ENCODE results near the gene SNX19.
"Not testable (repeated sequence)": the region's sequence is repeated elsewhere in the genome, so short reads cannot be mapped to it uniquely, and the experiment has no call there.

SNX19 gene

DNA sequence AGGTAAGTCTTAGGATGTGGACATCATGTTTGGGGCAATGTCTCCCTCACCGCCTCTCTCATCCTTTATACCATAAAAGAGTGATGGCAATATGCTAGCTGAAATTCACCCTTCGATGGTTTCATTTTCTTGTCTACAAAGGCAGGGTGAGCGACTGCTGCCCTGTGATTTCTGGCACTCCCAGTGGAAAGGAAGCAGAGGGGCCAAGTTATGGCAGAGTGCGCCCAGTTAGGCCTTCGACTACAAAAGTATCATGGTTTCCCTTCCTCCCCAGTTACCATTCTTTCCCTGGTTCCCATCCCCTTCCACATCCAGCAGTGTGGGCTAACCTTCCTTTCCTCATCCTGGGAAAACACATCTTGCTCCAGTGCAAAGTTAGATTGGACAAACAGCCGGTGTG lies 43.8 kb downstream of the SNX19 start:
- DNase-seq, result no peak

DNA sequence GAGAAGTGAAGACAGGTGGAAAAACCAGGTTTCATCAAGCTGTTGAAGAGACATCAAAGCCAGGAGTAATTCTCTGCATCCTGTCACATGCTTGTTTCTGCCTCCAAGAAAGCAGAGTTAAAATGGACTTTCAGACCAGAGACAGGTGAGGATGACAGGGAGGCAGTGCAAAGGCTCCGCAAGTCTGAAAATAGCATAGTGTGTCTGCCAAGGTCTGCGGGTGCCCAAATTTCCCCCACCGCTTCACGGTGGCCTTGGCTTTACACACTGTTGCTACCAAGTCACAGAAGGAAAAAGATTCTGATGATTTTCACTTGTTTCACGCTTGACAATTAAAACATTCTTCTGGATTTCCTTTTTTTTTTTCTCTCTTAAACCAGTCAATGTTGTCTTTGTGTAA lies 44.2 kb downstream of the SNX19 start:
- DNase-seq, result no peak

DNA sequence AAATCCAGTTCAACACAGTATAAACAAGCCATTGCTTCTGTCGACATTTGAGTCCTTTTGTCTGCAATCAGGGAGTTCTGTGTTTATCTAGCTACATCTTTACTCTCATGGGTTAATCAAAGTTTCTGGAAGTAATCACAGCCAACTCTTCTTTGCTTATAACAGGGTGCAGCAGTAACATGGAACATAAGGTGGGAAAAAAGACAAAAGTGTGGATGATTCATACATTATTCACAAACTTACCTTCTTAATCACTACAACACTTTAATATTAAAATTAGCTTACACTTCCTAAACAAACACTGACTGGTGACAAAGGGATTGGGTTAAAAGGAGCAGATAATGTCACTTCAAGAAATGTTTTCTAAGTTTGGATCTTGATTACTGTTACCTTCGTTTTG lies 44.7 kb downstream of the SNX19 start:
- DNase-seq, result no peak

DNA sequence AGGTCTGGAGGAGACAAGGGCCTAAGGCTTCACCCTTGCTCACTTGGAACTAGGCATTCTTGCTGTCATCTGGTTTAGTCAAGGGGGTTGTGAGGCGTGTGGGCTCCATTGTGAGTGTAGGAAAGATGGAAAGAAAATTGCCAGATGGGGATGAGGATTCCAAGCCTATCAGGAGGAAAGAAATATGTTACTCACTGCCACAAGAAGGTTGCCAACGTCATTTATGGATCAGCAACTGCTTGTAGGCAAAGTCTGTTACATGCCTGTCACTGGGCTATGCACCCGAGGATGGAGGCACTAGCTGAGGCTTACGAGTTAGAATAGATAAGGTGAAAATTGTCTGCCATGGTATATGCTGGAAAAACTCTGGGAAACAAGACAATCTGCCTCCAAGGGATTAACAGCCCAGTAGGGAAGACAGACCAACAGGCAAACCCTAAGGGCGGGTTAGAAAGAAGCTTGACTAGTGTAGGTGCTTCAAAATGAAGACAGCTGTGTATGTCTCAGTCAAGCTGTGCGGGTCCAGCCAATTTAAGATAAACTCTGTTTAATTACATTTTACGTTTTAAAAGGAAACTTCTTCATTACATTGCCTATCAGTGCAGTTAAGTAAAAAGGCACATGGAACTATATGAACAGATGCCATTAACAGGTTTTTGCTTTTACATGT lies 47.4 kb downstream of the SNX19 start:
- DNase-seq, result no peak

DNA sequence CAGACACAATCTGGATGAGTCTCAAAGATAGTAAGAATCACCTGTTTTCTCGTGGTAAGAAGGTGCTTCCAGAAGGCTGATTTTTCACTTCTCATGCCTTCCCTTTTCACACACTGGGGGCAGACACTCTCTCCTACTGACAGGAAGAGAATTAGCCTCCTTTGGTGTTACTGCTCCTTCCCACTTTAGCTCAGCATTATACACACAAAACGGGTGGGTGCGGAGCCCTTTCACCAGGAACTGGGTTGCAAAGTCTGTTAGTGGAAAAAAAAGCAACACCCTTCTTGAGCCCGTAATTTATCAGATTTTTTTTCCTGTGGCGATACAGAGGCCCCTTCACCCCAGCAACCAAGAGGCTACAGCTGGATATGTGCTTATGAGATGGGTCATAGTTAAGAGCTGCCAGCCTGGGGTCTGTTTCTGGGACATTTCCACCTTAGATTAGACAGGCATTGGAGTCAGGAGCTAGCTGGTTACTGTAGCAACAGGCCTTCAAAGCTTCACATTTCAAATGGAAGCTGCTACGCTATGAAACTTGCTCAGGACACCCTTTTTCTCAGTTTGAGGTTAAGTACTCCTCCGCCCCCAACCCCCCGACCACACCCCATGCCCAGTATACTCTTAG lies 48.1 kb downstream of the SNX19 start:
- DNase-seq, result no peak

DNA sequence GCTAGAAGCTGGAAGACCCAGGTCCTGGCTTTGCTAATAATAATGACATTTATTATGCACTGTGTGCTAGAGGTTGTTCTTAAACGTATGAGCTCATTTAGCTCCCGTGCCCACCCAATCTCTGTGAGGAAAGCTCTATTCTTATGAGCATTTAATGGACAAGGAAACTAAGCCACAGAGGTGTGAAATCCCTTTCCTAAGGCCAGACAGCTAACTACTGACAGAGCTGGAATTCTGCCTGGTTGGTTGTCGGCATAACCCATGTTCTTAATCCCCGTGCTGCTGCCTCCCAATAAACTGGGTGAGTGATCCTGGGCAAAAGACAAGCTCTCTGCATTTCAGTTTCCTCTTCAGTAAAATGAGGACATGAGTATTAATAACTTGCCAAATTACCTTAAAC lies 49.4 kb downstream of the SNX19 start:
- DNase-seq, result no peak

DNA sequence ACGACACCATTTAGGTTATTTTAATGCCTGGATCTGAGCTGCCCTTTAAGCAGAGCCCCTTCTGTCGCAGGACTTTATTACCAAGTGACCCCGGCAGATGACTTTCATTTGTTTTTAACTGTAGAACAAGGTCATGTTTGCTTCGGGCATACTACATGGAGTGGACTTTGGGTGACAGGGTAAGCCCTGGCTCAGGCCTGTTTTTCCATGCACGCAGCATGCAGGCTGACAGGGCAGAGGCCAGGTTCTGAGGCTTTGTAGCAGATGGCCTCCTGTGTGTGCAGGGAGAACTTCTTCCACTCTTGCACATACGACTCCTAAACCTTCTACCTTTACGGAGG lies 50.5 kb downstream of the SNX19 start:
- no peak for DNase-seq

DNA sequence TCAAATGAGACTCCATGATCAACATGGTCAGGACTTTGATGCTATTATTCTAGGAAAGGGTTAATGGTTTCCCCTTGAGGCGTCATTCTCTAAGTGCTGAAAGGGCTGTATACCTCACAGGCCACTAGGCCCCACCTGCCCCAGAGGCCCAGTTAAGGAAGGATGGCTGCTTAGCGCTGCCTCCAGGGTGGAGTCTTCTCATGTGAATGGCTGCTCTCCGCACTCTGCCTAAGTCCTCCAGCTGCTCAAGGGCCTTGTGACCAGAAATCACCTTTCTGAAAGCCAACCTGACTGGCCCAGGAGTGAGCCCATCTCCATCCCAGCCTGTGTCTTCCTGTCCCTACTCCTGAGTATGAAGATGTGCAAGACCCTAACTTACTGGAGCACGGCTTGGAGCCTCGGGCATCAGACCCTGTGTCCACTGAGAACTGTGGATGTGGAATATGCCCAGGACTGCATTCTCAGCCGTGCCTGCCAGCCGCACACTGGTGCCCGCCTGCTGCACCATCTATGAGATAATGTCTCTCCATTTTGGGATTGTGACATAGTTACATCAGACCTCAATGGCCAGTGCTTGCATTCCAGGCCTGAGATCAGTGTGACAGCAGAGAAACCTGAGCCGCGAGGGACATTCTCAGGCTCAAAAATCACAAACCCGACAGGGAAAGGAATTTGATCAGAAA lies 51.0 kb downstream of the SNX19 start:
- DNase-seq, result no peak

DNA sequence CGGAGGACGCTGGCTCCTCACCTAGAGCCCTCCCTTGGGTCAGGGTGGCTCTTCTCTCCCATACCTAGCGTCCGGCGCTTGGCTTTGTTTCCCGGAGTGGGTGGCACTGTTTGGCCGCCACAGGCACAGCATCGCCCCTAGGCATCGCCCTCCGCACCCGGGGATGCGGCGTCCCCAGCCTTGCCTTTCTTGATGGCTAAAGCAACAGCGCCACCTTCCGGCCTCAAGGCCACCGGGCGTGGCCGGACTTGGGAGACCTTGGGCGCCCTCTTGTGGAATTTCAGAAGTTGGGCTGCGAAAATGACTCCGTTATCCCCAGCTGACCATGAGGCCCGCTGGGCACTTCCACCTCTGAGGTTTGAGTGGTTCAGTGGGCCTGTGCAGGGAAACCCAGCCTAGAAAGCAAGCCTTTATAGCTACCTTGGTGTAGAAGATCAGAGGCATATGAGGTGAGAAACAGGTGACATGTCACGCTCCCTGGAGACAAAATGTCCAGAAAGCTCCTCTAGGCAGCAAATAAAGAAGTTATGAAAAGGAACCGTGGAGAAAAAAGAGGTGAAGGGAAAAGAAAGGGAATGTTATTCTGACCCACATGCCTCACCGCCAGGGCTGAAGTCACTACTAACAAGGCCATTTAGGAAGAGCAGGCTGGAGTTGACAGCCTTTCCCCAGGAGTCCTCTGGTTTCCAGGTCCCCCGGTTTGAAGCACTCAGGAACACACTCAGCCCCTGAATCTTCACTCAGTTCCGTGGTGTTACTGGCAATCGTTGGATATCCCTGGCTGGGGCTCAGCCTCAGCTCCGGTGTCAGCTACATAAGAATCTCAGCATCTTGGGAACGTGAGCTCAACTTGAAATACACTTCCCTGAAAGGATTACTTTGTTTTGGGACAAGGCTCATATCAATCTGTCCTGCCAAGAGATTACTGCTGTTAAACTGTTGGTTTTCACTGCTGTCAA lies 54.1 kb downstream of the SNX19 start:
- DNase-seq, result peak; percentile 75 to 95

DNA sequence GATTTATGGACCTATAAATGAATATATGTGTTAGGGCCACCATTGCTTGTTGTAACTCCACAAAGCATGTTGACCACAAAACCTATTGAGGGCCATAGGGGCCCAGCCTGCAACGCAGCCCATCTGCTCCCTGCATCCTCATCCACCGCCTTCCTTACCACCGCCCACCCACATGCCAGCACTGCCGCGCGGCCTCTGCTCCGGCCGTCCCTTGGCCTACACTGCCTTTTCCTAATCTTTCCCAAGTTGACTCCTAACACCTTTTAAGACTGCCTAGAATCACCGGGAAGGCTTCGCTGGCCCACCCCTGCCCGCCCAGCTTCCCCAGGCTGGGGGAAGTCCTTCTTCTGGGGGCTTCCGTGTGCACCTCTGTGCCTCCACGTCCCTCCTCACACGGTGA lies 55.0 kb downstream of the SNX19 start:
- DNase-seq, result no peak

DNA sequence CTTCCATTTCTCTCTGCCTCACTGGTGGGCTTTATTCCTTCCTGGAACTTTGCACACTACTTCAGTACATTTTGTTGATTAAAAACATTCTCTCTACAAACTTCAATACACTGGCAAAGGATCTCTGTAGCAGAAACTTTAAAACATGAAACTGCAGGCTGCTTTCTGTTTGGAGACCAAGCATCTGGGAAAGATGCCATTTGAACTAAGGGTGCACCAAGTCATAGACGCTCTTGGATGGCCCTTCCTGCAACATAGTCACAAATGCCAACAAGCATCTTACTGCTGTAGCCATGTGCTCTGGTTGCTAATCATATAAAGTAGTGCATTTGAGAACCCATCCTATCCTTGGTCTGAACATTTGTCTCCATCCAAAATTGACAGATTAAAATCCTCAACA lies 56.4 kb downstream of the SNX19 start:
- no peak for DNase-seq

DNA sequence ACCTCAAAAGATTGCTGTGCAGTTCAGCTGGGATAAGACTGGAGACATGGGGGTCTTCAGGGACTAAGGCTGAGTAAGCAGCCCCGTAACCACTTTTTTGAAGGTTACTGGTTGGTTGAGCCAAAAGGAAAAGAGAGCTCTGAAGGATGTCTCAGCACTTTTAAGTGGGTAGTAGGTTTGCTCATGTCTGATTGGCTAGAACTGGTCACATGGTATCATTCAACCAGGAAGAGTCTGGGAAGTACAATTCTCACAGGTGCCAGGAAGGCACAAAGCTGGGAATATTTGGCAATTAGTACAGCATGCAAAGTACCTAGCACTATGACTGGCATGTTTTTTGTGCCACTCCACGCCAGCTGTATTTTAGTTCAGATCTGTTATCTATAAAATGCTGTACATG lies 58.1 kb downstream of the SNX19 start:
- peak in 1 of 2 experiments; percentile 18 for DNase-seq

DNA sequence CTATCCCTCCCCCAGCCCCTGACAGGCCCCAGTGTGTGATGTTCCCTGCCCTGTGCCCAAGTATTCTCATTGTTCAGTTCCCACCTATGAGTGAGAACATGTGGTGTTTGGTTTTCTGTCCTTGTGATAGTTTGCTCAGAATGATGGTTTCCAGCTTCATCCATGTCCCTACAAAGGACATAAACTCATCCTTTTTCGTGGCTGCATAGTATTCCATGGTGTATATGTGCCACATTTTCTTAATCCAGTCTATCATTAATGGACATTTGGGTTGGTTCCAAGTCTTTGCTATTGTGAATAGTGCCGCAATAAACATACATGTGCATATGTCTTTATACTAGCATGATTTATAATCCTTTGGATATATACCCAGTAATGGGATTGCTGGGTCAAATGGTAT lies 60.6 kb downstream of the SNX19 start:
- not testable (repeated sequence) for DNase-seq

DNA sequence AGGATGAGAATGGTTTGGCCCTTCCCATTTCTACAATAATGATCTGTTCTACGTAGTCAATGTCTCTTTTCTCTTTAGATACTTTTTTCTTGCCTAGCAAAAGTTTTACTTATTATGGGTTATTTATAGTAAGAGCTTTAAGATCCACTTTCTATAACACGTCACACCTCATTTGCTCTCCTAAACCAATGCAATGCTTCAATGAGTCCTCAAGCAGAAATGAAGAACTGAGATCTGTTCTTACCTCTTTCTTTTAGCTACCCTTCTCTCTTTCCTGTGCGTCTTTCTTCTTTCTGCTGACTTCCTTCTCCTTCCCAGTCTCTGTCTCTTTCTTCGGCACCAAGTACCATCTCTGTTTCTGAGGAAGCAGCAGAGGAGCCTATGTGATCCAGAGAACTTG lies 61.8 kb downstream of the SNX19 start:
- no peak for DNase-seq

DNA sequence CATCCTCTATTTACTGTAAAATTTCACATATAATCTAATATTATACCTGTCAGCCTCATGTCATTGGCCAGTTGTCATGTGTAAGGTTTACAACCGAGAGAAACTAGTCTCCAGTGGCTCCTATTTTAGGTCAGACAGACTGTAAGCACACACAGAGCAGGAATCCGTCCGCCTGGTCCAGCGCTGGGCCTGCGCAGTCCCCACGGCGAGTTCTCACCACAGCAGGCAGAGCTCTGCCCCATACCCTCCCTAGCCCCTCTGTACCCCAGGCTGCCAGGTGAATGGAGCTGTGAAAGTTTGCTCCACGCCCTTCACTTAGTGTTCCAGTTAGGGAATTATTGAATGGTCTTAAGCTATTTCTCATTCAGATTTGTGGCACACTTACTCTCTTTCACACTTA lies 63.7 kb downstream of the SNX19 start:
- no peak for DNase-seq

DNA sequence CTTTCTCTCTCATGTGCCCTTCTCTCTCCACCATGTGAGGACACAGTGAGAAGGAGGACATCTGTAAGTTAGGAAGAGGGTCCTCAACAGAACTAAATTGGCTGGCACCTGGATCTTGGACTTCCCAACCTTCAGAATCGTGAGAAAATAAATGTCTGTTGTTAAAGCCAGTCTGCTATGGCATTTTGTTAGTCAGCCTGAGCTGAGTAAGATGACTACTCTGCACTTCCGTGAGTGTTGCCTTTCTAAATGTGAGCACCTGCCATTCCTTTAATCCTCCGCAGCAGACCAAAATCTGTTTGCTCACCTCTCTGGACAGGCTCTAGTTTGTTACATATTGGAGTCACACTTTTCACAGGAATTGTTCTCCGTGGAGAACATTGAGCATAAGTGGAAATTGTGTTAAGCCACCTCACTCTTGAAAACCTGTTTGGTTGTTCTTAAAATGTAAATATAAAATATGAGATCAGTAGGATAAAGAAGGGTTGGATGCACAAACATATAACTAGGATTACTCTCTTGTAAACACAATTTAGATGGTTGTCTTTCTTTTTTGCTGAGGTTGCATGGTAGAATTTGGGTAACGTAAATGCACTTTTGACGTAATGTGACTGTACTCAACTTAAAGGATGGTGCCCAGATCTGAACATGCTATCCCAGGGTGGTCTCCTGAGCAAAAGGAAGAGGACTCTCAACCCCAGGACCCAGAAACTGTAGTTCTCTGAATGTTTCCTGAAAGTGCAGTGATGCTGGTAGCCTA lies 65.9 kb downstream of the SNX19 start:
- no peak for DNase-seq

DNA sequence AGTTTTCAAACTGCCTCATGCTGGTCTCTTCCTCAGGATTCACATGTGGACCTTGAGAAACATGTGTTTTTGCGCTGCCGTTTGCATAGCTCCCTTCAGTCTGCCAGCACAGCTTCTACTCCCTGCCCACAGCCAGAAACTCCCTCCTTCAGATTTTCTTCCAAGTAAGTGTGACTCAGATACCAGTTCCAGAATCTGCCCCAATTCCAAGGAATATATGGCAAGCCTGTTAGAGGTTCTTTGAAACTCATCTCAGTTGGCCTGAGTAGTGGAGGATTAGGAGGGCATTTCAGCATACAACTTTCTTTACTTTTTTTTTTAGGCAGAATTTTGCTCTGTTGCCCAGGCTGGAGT lies 67.1 kb downstream of the SNX19 start:
- DNase-seq, result no peak

DNA sequence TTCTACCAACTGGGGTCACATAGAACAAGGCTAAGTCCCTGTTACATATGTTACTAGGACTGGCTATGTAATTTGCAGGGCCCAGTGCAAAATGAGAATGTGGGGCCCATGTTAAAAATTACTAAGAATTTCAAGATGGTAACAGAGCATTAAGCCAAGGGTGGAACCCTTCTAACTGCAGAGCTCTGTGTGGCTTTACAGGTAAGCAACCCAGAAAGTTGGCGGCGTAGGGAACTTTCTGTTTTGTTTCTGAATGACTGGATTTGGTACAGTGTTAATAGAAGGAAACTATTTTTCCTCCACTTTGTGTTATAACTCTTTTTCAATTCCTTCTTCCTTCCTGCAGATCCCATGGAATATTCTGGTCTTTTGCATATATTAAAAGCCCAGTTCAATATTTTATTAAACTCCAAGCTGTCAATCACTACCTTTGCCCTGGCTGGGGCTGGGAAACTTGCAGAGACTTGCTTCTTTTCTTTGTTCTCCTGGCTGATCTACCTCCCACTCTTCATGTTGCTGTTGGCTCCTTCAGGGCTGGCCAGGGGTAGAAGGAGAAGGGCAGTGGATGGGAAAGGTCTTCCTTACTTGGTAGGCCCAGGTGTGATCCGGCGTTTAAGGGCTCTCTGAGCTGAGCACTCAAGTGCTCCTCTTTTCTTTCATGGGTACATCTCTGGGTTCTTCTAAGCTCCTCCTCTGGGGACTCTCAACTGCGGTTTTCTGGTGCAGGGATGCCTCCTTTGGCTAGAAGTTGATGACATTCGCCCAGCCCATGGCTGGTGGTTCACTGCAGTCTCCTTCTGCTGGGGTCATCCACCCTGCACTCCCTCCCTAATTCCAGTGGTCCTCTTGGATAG lies 67.7 kb downstream of the SNX19 start:
- no peak for DNase-seq

DNA sequence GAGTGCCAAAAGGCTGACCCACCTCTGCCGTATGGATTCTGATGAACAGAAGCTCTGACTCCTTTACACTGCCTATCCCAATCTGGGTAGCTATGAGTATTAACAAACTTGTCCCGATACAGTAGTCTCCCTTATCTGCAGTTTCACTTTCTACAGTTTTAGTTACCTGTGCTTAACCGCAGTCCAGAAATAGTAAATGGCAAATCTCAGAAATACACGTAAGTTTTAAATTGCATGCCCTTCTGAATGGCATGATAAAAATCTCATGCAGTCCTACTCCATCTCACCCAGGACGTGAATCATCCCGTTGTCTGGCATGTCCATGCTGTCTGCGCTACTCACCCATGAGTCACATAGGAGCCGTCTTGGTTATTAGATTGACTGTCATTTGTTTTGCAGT lies 68.8 kb downstream of the SNX19 start:
- no peak for DNase-seq

DNA sequence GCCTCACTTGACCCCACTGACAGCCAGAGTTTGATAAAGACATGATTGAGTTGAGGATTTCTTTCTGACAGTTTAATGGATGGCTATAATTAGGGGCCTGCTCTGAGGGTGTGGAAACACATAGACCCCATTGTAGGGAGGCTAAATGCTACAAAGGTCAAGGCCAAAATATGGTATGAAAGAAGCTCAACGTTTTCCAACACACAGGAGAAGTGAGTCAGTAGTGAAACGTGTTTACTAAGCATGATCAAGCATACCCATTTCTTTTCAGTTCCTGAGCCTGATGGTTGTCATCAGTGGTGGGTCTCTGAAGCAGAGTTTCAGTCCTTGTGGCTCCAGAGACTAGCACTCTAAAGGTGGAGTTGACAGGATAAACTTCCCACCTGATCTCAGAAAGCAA lies 69.7 kb downstream of the SNX19 start:
- DNase-seq, result no peak

DNA sequence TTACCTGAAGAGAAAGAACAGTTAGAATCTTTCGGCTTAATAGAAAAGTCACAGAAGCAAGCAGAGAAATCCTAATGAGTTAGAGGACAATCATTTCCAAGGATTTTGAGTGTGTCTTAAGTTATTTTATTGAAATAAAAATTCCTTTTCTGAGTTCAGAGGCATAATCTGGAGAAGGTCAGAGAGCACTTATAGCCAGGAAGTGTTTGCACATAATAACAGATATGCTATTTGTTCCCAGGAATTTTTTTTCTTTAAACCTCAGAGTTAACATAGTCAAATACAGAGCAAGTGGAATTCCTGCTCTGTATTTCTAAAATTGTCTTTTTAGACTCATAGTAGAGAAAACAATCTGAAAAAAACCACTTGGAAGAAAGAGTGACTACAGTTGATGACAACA lies 74.3 kb downstream of the SNX19 start:
- DNase-seq, result no peak

DNA sequence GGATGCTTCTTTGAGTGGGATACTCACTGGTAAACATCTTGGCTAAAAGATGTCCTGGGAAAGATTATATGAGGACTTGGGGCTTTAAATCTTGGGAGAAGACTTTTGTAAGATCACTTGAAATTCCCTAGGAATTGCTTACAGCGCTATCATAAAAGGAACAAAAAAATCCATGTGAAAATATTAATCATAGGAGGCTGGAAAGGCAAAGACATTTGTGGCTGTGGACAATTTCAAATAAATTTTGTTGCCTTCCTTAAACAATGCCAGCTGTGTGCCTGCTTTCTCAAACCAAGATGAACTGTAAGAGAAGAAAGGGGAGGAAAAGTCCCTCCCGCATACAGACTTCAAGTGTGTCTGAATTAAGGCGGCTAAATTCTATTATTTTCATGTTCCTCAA lies 75.6 kb downstream of the SNX19 start:
- no peak for DNase-seq
